Psoas muscle (tissue), 8 donors: ENCODE data around the gene NAA60. TPM values are rescaled to one million over a fixed set of nuclear protein-coding genes. Genes with fewer than 3 reads are reported as not detected.

Experiments used
- ATAC-seq, 4 donors: fragments of 200-7000 bp; cut with Tn5 transposase; one replicate each; pipeline ENCODE4 v1.9.1; 2020; ENCODE audit warnings: moderate library complexity in 3 of 4, mild to moderate bottlenecking in 2 of 4
- DNase-seq, 2 donors: peaks; one replicate each; pipeline ENCODE4 v3.0.0-alpha.2; 2020
- H3K27ac ChIP-seq: fragments of 200-600 bp; one replicate; pipeline ENCODE4 v1.8.0; 2022
- H3K27me3 ChIP-seq, 3 donors: fragments of 200-600 bp in 1 of 3; one replicate each; pipeline versions ENCODE4 v1.6.1 to v1.8.0; 2013 to 2022; ENCODE audit warnings: low read length in 2 of 3, mild to moderate bottlenecking in 2 of 3, moderate library complexity in 1 of 3; ENCODE audit not compliant: insufficient read depth in 3 of 3
- H3K36me3 ChIP-seq, 2 donors: fragments of 200-600 bp in 1 of 2; one replicate each; pipeline versions ENCODE4 v1.6.1 to v1.8.0; 2013 to 2022; ENCODE audit warnings: low read depth in 1 of 2, mild to moderate bottlenecking in 1 of 2, moderate library complexity in 1 of 2; ENCODE audit not compliant: insufficient read depth in 1 of 2
- H3K4me1 ChIP-seq: fragments of 200-600 bp; one replicate; pipeline ENCODE4 v1.8.0; 2022
- H3K4me3 ChIP-seq: fragments of 200-600 bp; one replicate; pipeline ENCODE4 v1.8.0; 2022; ENCODE audit warnings: mild to moderate bottlenecking
- H3K9me3 ChIP-seq: fragments of 200-600 bp; one replicate; pipeline ENCODE4 v1.8.0; 2022
- WGBS, 3 donors: extraction: QIAGEN DNeasy Blood & Tissue Kit; methylation state at CpG; one replicate each; pipeline versions ENCODE4 v1.1.6 to v1.1.7; 2013; 5-methylcytosine and 5-hydroxymethylcytosine counted together
- intact Hi-C, 2 donors: fragments of 100-400 bp; cut with DNase I; formaldehyde crosslinking; loops; one replicate each; pipeline versions ENCODE4 v1.11.0 to v1.14.2; 2022
- polyA plus RNA-seq, 3 donors: library from polyadenylated mRNA; stranded (reverse); fragments of 200-250 nt; gene quantifications; one replicate each; pipeline ENCODE4 v1.2.3, GENCODE V29; 2013
- total RNA-seq, 4 donors: library from RNA; stranded (reverse); fragmentation: NEBNext Ultra II Directional in 2 of 4; extraction: Animal tissue kit (Norgen Biotek cat#: 25700) in 2 of 4; gene quantifications; one replicate each; pipeline versions ENCODE4 v1.2.1 to v1.2.4, GENCODE V29; 2021 to 2023
- TF ChIP-seq, protein P1 (sequence below): fragments of 200-600 bp; IDR thresholded peaks from one replicate; pipeline ENCODE4 v1.8.0; 2022; ENCODE audit warnings: antibody characterized with exemption
- donor health status: healthy with polysubstance abuse.
- donor health status: DM: no; HTN: no; CAD: no; lungs with moderate emphysema.
- donor health status: Bipolar disorder and iron deficiency.
- donor health status: healthy.
- donor health status: DM: yes; HTN: yes; CAD: no.
- donor health status: DM: no; HTN: no; CAD: no.
- donor health status: DM: no; HTN: no; CAD: no.
- donor health status: DM: yes; HTN: yes; CAD: no.

The NAA60 gene
- total and polyA plus RNA-seq, 7 donors = 17.9 to 29.3 (median 20.1) TPM

DNA sequence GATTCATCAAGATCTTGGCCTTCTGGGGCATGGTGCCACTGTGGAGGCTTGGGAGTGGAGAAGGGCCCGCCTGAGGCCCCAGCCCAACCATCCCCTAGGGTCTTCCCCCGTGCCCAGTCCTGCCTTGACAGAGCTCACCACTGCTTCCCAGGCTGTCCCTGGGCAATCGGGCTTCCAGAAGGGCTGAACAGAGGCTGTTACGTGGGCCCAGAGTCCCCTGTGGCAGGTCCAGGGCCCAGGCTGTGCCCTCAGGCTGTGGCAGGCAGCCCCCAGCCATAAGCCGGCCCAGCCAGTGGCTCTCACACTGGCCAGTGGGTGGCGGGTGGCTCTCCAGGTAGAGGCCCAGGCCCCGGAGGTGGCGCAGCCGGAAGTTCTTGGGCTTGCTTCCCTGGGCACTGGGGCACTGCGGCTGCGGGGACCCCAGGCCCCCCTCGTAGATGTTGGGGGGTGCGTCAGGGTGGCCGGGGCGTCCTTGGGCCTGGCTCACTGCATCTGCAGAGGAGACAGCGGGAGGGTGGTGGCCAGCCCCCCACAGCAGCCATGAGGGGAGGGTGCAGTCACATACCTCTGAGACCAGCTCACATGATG lies 51.0 kb downstream of the NAA60 start:
- no peak for ATAC-seq
- TF ChIP-seq, protein P1, sequence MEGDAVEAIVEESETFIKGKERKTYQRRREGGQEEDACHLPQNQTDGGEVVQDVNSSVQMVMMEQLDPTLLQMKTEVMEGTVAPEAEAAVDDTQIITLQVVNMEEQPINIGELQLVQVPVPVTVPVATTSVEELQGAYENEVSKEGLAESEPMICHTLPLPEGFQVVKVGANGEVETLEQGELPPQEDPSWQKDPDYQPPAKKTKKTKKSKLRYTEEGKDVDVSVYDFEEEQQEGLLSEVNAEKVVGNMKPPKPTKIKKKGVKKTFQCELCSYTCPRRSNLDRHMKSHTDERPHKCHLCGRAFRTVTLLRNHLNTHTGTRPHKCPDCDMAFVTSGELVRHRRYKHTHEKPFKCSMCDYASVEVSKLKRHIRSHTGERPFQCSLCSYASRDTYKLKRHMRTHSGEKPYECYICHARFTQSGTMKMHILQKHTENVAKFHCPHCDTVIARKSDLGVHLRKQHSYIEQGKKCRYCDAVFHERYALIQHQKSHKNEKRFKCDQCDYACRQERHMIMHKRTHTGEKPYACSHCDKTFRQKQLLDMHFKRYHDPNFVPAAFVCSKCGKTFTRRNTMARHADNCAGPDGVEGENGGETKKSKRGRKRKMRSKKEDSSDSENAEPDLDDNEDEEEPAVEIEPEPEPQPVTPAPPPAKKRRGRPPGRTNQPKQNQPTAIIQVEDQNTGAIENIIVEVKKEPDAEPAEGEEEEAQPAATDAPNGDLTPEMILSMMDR = no peak
- no peak for DNase-seq
- intact Hi-C loops = loop anchor here in 1 of 2 donors (10.0 kb wide), 1 partner anchor 230 kb away; no protein-coding TSS in a partner anchor
- 90 to 92% (median 90%) methylated on average over 13 to 16 of the region's 16 CpGs for WGBS, 3 donors
- peaks cover 11% of the 10 kb centered on the region for H3K4me1 ChIP-seq
- H3K27ac ChIP-seq = no peak overlapping the region
- H3K36me3 ChIP-seq = no peaks in the 10 kb centered on the region
- H3K27me3 ChIP-seq = no peaks in the 10 kb centered on the region
- no peaks in the 10 kb centered on the region for H3K9me3 ChIP-seq
- no peak overlapping the region for H3K4me3 ChIP-seq

DNA sequence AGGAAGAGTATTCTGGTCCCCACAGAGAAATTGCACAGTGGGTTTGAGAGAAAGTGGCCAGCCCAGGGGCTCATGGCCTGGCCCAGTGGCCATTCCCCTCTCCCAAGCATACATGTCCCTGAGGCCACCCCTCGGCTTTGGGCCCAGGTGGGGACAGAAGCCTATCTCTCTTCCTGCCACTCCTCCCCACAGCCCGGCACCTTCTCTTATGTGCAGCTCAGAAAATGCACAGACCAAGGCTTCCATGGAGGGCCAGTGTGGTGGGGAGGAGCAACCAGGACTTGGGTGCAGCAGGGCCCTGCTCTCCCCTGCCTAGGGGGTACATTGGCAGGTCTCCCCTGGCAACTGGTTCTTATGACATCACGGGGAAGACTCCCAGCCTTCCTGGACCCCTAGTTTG lies 51.7 kb downstream of the NAA60 start, which contains the start of gene C16orf90:
Gene C16orf90, minus strand, starts transcription at position 314 of the 400 bp plus-strand sequence. Its CDS starts 68 bp downstream, at position 246.
- no peak for ATAC-seq
- 87 to 95% (median 90%) methylated on average over 3 of the region's 3 CpGs for WGBS, 3 donors
- intact Hi-C loops = loop anchor here in 1 of 2 donors (10.0 kb wide), 1 partner anchor 230 kb away; no protein-coding TSS in a partner anchor

DNA sequence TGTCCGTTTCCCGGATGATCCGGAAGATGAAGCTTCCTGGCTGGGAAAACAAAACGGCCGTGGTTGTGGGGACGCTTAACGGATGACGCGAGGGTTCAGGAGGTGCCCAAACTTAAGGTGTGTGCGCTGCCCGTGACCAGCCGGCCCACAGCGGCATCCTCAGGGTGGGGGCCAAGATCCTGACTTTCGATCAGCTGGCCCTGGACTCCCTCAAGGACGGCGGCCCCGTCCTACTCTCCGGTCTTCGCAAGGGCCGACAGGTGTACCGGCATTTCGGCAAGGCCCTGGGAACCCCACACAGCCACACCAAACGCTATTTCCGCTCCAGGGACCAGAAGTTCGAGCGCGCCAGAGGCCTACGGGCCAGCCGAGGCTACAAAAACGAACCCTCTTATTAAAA lies 52.9 kb downstream of the NAA60 start:
- intact Hi-C loops = loop anchor here in 1 of 2 donors (10.0 kb wide), 1 partner anchor 232 kb away; no protein-coding TSS in a partner anchor

More for the DNA sequence above, 51.7 kb downstream of the NAA60 start, which contains the start of gene C16orf90:
- Histone ChIP-seq H3K4me3 (no peak within 1 kb of the TSS), H3K27me3 (no peaks in the 10 kb centered on the region), H3K9me3 (no peaks in the 10 kb centered on the region), H3K4me1 (peaks cover 11% of the 10 kb centered on the region), H3K36me3 (no peaks in the 10 kb centered on the region), H3K27ac (no peak within 1 kb of the TSS)
- no peak for DNase-seq
- TF ChIP-seq, protein P1 = no peak

DNA sequence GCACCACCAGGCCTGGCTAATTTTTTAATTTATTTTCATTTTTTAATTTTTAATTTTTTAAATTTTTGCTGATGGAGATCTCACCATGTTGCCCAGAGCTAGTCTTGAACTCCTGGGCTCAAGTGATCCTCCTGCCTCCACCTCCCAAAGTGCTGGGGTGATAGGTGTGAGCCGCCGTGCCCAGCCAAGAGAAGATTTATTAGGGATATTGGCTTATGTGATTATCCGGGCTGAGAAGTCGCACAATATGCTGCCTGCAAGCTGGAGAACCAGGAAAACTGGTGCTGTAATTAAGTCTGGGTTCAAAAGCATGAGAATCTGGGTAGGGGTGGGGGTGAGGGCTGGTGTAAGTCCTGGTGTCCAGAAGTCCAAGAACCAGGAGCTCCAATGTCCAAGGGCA lies 54.3 kb downstream of the NAA60 start:
- Histone ChIP-seq H3K4me1 (peaks cover 9% of the 10 kb centered on the region), H3K4me3 (no peak overlapping the region), H3K27me3 (no peaks in the 10 kb centered on the region), H3K27ac (no peak overlapping the region), H3K9me3 (no peaks in the 10 kb centered on the region), H3K36me3 (no peaks in the 10 kb centered on the region)
- TF ChIP-seq, protein P1 = no peak
- DNase-seq (no peak), ATAC-seq (no peak)
- intact Hi-C loops = loop anchor here in 1 of 2 donors (10.0 kb wide), 1 partner anchor 233 kb away; no protein-coding TSS in a partner anchor
- WGBS, 3 donors = 87 to 89% (median 89%) methylated on average over 4 of the region's 4 CpGs

More for the DNA sequence above, 52.9 kb downstream of the NAA60 start:
- Histone ChIP-seq H3K36me3 (no peaks in the 10 kb centered on the region), H3K27me3 (no peaks in the 10 kb centered on the region), H3K27ac (no peak overlapping the region), H3K9me3 (no peaks in the 10 kb centered on the region), H3K4me3 (no peak overlapping the region), H3K4me1 (peaks cover 2% of the 10 kb centered on the region)
- DNase-seq = no peak
- WGBS, 3 donors = 92 to 94% (median 94%) methylated on average over 30 of the region's 30 CpGs
- ATAC-seq = no peak
- TF ChIP-seq, protein P1 = no peak
